ENCODE measurements around the gene CHMP6.

CHMP6 gene

DNA sequence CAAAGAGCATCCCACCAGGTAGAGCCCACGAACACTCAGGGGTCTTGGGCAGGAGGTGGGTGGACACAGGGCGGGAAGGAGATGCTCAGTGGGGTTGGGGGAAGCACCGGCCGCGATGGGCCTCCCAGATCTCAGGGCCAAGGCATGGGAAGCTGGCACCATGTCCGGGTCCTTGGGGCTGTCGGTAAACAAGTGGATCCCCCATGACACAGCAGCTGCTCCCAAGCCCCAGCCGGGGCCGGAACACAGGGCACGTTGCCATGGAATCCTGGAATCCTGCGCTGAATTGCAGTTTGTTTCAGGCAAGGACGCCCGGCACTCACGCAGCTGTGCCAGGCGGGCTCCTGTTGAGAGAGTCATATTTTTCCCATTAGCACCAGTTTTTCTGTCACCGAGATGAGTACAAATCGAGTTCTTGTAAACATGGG is 23.0 kb upstream of the CHMP6 start:
- Histone ChIP-seq H3K9me2 (replicated peaks; ENCODE audit: low read depth, low read length) (no peaks in the 10 kb centered on the region), H3K79me2 (ENCODE audit: insufficient read depth, low read length) (no peaks in the 10 kb centered on the region), H3K4me3 (ENCODE audit: low read length, poor library complexity, severe bottlenecking) (no peak overlapping the region), H2AFZ (ENCODE audit: low read length) (no peak overlapping the region), H4K20me1 (ENCODE audit: insufficient read depth, low read length, poor library complexity, severe bottlenecking) (no peaks in the 10 kb centered on the region), H3K9ac (ENCODE audit: low read depth, low read length, poor library complexity, severe bottlenecking) (no peak overlapping the region), H3K4me2 (ENCODE audit: low read depth, low read length, poor library complexity, severe bottlenecking) (no peak overlapping the region), H3K36me3 (ENCODE audit: insufficient read depth, low read length) (no peaks in the 10 kb centered on the region), H3F3A (ENCODE audit: low read depth) (no peaks in the 10 kb centered on the region), H3K27me3 (ENCODE audit: insufficient read depth, low read length, poor library complexity, severe bottlenecking) (no peaks in the 10 kb centered on the region), H3K9me3 (ENCODE audit: insufficient read depth, low read depth, low read length) (no peaks in the 10 kb centered on the region), H3K4me1 (ENCODE audit: insufficient read depth, low read length, poor library complexity, severe bottlenecking) (peaks cover 7% of the 10 kb centered on the region)
- TF ChIP-seq, protein P1, sequence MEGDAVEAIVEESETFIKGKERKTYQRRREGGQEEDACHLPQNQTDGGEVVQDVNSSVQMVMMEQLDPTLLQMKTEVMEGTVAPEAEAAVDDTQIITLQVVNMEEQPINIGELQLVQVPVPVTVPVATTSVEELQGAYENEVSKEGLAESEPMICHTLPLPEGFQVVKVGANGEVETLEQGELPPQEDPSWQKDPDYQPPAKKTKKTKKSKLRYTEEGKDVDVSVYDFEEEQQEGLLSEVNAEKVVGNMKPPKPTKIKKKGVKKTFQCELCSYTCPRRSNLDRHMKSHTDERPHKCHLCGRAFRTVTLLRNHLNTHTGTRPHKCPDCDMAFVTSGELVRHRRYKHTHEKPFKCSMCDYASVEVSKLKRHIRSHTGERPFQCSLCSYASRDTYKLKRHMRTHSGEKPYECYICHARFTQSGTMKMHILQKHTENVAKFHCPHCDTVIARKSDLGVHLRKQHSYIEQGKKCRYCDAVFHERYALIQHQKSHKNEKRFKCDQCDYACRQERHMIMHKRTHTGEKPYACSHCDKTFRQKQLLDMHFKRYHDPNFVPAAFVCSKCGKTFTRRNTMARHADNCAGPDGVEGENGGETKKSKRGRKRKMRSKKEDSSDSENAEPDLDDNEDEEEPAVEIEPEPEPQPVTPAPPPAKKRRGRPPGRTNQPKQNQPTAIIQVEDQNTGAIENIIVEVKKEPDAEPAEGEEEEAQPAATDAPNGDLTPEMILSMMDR (conservative IDR thresholded peaks at IDR 0.05; ENCODE audit: low read length): no peak
- TF ChIP-seq EZH2phosphoT487 (IDR thresholded peaks at IDR 0.05; ENCODE audit: borderline replicate concordance): no peak

DNA sequence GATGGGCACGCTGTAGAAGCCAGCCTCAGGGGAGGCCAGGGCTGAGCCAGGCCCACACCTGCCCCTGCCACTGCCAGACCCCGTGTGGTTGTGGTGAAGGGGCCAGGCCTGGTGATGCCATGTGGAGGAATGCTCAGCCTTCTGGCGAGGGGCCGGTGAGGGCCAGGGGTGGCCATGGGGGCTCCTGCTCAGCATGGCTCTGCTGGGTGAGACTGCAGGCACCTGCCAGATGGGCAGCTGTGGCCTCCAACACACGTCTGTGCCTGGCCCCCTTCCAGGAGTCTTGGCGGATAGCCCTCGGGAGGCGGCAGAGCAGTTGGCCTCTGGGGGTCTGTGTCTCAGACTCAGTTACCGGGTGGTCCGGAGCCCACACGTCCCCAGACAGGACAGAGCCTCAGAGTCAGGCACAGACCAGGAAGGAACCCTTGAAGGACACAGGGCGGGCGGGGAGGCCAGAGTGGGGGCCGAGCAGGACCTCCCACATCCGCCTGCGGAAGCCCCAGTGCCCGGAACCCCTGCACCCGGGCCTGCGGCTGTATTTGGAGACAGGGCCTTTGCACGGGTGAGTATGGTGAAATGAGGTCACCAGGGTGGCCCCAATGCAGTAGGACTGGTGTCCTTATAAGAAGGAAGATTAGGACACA is 22.5 kb upstream of the CHMP6 start:
- no peak overlapping the region for H2AFZ ChIP-seq (ENCODE audit: low read length)
- H3K4me1 ChIP-seq (ENCODE audit: insufficient read depth, low read length, poor library complexity, severe bottlenecking): peaks cover 7% of the 10 kb centered on the region
- TF ChIP-seq, protein P1 (conservative IDR thresholded peaks at IDR 0.05; ENCODE audit: low read length): no peak
- H3K27me3 ChIP-seq (ENCODE audit: insufficient read depth, low read length, poor library complexity, severe bottlenecking): no peaks in the 10 kb centered on the region
- no peaks in the 10 kb centered on the region for H3K36me3 ChIP-seq (ENCODE audit: insufficient read depth, low read length)
- H3F3A ChIP-seq (ENCODE audit: low read depth): no peaks in the 10 kb centered on the region
- H3K9me3 ChIP-seq (ENCODE audit: insufficient read depth, low read depth, low read length): no peaks in the 10 kb centered on the region
- no peak overlapping the region for H3K4me3 ChIP-seq (ENCODE audit: low read length, poor library complexity, severe bottlenecking)
- H3K4me2 ChIP-seq (ENCODE audit: low read depth, low read length, poor library complexity, severe bottlenecking): no peak overlapping the region
- no peaks in the 10 kb centered on the region for H4K20me1 ChIP-seq (ENCODE audit: insufficient read depth, low read length, poor library complexity, severe bottlenecking)
- H3K9ac ChIP-seq (ENCODE audit: low read depth, low read length, poor library complexity, severe bottlenecking): no peak overlapping the region
- no peaks in the 10 kb centered on the region for H3K79me2 ChIP-seq (ENCODE audit: insufficient read depth, low read length)
- no peaks in the 10 kb centered on the region for H3K9me2 ChIP-seq (replicated peaks; ENCODE audit: low read depth, low read length)

DNA sequence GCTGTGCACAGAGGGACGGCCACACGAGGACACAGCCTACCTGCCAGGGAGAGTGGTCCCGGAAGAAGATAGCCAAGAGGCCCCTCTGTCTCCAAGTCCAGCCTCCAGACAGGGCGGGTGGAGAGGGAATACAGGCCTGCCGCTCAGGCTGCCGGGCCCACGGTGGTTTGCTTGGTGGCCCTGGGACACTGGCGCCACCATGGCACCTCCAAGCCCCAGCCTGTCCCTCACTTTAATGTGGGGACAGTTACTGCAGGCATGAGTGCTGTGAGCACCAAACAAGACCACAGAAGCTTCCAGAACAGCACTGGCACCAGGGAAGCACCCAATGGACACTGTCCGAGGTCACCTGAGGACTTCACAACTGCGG is 22.0 kb upstream of the CHMP6 start:
- Histone ChIP-seq H3K4me2 (ENCODE audit: low read depth, low read length, poor library complexity, severe bottlenecking) (no peak overlapping the region), H3K4me1 (ENCODE audit: insufficient read depth, low read length, poor library complexity, severe bottlenecking) (peaks cover 7% of the 10 kb centered on the region), H2AFZ (ENCODE audit: low read length) (no peak overlapping the region), H3K4me3 (ENCODE audit: low read length, poor library complexity, severe bottlenecking) (no peak overlapping the region), H3K9me2 (replicated peaks; ENCODE audit: low read depth, low read length) (no peaks in the 10 kb centered on the region), H3K79me2 (ENCODE audit: insufficient read depth, low read length) (no peaks in the 10 kb centered on the region), H3F3A (ENCODE audit: low read depth) (no peaks in the 10 kb centered on the region), H3K36me3 (ENCODE audit: insufficient read depth, low read length) (no peaks in the 10 kb centered on the region), H3K9ac (ENCODE audit: low read depth, low read length, poor library complexity, severe bottlenecking) (no peak overlapping the region), H4K20me1 (ENCODE audit: insufficient read depth, low read length, poor library complexity, severe bottlenecking) (no peaks in the 10 kb centered on the region), H3K9me3 (ENCODE audit: insufficient read depth, low read depth, low read length) (no peaks in the 10 kb centered on the region), H3K27me3 (ENCODE audit: insufficient read depth, low read length, poor library complexity, severe bottlenecking) (no peaks in the 10 kb centered on the region)
- no peak for TF ChIP-seq EZH2phosphoT487 (IDR thresholded peaks at IDR 0.05; ENCODE audit: borderline replicate concordance)
- TF ChIP-seq, protein P1 (conservative IDR thresholded peaks at IDR 0.05; ENCODE audit: low read length): no peak
